ENCODE data around the gene TWIST1.

The TWIST1 gene

DNA sequence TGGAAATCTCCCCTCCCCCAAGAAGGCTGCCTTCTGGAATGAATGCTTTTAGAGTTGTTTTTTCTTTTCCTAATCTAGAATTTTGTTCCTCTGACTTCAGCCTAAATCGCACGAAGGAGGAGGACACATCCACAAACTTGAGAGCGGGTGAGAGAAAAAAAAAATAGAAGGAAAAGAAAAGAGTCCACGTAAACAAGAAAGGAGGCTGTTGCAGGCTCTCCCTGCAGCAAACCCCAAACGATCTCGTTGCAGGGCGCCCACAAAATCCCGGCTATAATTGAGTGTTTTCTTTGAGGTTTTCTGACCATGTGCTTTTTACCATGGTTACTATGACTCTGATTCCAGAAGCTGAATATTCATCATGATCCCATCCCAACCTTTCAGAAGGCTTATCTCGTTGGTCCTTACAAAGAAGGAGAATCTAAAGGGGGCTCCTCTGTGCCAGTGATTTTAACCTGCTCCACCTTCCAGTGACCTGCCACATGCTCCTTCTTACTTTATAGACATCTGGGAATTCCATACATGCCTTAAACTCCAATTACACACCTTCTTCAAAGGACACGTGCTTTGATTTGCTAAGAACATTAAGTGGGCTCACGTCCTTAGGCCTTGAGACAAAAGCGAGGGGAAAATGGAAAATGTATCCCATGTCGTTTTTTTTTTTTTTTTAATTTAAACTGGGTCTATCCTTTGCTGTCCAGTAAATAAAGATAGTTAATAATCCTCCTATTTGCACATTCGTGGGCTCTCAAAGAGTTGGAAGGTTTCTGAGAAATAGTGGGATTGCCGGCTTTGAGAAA, 5.8 kb downstream of the TWIST1 start:
- TF ChIP-seq, protein P1, sequence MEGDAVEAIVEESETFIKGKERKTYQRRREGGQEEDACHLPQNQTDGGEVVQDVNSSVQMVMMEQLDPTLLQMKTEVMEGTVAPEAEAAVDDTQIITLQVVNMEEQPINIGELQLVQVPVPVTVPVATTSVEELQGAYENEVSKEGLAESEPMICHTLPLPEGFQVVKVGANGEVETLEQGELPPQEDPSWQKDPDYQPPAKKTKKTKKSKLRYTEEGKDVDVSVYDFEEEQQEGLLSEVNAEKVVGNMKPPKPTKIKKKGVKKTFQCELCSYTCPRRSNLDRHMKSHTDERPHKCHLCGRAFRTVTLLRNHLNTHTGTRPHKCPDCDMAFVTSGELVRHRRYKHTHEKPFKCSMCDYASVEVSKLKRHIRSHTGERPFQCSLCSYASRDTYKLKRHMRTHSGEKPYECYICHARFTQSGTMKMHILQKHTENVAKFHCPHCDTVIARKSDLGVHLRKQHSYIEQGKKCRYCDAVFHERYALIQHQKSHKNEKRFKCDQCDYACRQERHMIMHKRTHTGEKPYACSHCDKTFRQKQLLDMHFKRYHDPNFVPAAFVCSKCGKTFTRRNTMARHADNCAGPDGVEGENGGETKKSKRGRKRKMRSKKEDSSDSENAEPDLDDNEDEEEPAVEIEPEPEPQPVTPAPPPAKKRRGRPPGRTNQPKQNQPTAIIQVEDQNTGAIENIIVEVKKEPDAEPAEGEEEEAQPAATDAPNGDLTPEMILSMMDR (IDR thresholded peaks at IDR 0.05; ENCODE audit: insufficient read depth, low read length, poor library complexity, severe bottlenecking): no peak
- no peaks in the 10 kb centered on the region for H3K36me3 ChIP-seq (ENCODE audit: control insufficient read depth, insufficient read depth, low read length)
- H3K4me3 ChIP-seq (replicated peaks; ENCODE audit: low read depth, low read length): no peak overlapping the region
- no peak for DNase-seq (ENCODE audit: extremely low read depth, insufficient read length)
- H3K27me3 ChIP-seq (replicated peaks; ENCODE audit: control insufficient read depth, insufficient read depth, low read length): peaks cover 1% of the 10 kb centered on the region

DNA sequence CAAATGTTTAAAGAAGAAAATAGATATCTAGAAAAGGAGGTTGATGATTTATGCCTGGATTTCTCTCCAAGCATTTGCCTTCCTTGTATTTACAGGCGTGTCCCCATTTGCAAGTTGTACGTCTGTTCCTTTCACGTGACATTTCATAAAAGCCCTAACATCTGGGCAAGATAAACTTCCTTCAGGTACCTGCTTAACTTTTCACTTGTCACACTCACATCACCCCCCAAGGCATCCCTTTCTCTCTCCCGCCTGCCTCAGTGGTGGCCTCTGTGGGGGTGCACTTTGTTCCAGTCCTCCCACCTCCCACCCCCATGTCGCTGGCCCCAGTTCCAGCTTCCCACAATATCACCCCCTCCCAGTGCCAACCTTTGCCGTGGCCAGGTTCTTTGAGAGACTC, 6.7 kb downstream of the TWIST1 start:
- no peak for DNase-seq (ENCODE audit: extremely low read depth, insufficient read length)
- no peak overlapping the region for H3K4me3 ChIP-seq (replicated peaks; ENCODE audit: low read depth, low read length)
- TF ChIP-seq, protein P1 (IDR thresholded peaks at IDR 0.05; ENCODE audit: insufficient read depth, low read length, poor library complexity, severe bottlenecking): no peak
- peaks cover 3% of the 10 kb centered on the region for H3K27me3 ChIP-seq (replicated peaks; ENCODE audit: control insufficient read depth, insufficient read depth, low read length)
- no peaks in the 10 kb centered on the region for H3K36me3 ChIP-seq (ENCODE audit: control insufficient read depth, insufficient read depth, low read length)

DNA sequence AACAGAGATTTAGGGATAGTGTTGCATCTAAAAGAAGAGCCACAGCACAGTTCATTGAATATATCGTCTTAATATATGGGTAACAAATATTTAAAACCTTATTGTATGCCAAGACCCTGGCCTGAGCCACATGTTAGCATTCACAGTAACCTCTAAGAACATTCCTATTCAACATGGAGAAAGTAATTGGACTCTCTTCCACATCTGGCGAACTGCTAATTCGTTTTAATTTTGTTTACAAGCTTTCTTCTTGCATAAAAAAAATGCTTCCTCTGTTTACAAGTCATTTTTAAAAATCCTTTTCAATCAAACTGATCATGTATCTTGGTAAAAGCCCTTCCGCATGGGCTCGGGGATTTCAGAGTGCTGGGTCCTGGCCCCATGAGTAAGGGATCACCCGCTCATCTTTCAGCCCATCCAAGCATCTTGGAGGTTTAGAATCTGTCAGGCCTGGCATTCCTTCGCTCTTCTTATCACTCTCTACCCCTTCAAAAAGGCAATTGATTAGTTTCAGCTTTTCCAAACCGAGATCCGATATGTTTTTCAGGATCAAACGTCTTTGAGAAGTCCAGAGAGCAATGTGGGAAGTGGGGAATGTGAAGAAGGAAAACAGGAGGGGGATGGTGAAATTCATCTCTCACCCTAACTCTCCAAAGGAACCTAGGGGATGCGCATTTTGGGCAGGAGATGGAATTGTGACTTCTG, 7.3 kb downstream of the TWIST1 start:
- no peak overlapping the region for H3K4me3 ChIP-seq (replicated peaks; ENCODE audit: low read depth, low read length)
- no peaks in the 10 kb centered on the region for H3K36me3 ChIP-seq (ENCODE audit: control insufficient read depth, insufficient read depth, low read length)
- no peak for DNase-seq (ENCODE audit: extremely low read depth, insufficient read length)
- TF ChIP-seq, protein P1 (IDR thresholded peaks at IDR 0.05; ENCODE audit: insufficient read depth, low read length, poor library complexity, severe bottlenecking): no peak
- H3K27me3 ChIP-seq (replicated peaks; ENCODE audit: control insufficient read depth, insufficient read depth, low read length): peaks cover 3% of the 10 kb centered on the region

DNA sequence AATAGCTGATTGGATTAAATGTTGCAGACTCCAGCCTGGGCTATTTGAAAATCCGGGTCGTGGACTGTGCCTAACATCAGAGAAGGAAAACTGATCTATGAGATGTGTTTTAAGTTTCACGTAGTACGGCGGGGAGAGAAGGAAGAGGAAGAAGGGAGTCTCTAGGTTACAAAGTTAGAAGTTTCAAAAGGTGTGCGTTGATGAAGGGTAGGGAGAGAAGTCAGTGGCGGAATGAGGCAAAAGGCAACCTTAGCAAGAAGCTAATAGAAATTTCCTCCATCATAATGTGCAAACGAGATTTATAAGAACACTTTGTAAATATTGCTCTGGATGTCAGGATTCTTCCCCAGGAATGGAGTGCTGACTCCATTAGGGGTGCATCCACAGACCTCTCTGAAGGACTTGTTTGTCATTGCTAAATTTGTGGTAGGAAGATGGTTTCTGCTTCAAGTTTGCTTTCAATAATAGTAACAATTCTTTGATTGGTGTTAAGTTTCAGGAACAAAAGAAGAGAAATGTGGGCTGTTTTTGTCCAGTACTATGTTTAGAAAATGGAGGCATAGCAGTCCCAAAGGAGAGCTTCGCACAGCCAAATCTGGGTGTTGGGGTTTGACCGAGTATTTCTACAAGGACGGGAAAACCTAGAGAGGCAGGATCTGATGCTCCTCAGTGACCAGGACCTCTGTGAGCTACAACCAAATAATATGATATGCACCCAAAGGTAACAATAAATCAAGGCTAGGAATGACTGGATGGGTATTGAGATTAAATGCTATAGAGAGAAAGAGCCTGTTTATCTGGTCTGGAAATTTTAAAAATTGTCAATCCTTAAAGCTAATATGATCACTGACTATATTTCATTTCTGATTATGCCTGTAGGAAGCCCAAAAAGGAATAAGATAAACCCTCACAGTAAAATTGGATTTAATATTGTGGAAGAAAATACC, 8.2 kb downstream of the TWIST1 start:
- DNase-seq (ENCODE audit: extremely low read depth, insufficient read length): no peak
- H3K27me3 ChIP-seq (replicated peaks; ENCODE audit: control insufficient read depth, insufficient read depth, low read length): peaks cover 3% of the 10 kb centered on the region
- TF ChIP-seq, protein P1 (IDR thresholded peaks at IDR 0.05; ENCODE audit: insufficient read depth, low read length, poor library complexity, severe bottlenecking): no peak

DNA sequence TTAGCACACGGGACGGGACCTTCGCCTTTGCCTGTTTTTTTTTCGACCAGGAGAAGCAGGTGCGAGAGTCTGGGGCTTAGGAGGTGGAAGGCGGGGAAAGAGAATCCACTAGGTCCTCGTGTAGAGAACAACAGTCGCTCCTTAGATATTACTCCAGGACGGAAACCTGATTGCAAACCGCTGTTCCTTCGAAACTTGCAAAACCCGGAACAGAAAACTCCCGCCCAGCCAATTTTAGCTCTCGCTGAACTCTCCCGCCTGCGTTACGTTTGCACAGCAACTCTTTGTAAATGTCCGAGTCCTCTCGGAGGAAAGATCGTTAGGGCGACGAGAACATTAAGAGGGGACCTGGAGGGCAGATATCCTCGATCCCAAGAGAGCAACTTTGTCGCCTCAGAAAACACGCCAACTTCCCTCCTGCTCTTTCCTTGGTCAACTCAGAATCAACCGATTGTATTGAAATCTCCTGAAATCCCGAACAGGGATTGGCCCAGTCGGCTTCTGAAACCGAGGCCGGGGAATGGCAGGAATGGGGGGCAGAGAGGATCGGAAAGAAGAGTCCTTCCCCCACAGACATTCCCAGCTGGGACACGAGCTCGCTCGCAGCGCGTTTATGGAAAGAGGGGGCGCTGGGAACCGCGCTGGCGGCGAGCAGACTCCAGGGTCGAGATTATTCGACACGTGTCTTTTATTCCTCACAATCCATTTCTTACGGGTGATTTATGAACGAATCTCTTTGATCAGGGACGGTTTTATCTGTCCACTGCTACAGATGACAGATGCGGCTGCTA, 9.9 kb downstream of the TWIST1 start:
- peaks cover 3% of the 10 kb centered on the region for H3K27me3 ChIP-seq (replicated peaks; ENCODE audit: control insufficient read depth, insufficient read depth, low read length)
- no peak for DNase-seq (ENCODE audit: extremely low read depth, insufficient read length)

More for the DNA sequence above, 8.2 kb downstream of the TWIST1 start:
- H3K36me3 ChIP-seq (ENCODE audit: control insufficient read depth, insufficient read depth, low read length): no peaks in the 10 kb centered on the region
- no peak overlapping the region for H3K4me3 ChIP-seq (replicated peaks; ENCODE audit: low read depth, low read length)

More for the DNA sequence above, 9.9 kb downstream of the TWIST1 start:
- TF ChIP-seq, protein P1 (IDR thresholded peaks at IDR 0.05; ENCODE audit: insufficient read depth, low read length, poor library complexity, severe bottlenecking): no peak
- Histone ChIP-seq H3K36me3 (ENCODE audit: control insufficient read depth, insufficient read depth, low read length) (no peaks in the 10 kb centered on the region), H3K4me3 (replicated peaks; ENCODE audit: low read depth, low read length) (no peak overlapping the region)
